A549 (cell line): ENCODE results near the gene ITIH5.

Experiments used
- CTCF ChIP-seq: fragments of >200 bp; sonication (Bioruptor Twin); formaldehyde crosslinking; IDR thresholded peaks from 3 replicates; pipeline ENCODE4 v1.5.1; 2016
- EP300 ChIP-seq, 2 experiments: fragments of >200 bp; sonication (Bioruptor Twin); formaldehyde crosslinking; IDR thresholded peaks; 2 replicates in 1 of 2; 3 replicates in 1 of 2; pipeline ENCODE4 v1.6.1; 2016 to 2017
- POLR2A ChIP-seq: IDR thresholded peaks from 2 replicates; pipeline ENCODE4 v1.6.1; 2012; ENCODE audit warnings: mild to moderate bottlenecking, low read length
- ZFP36 ChIP-seq: fragments of 450-650 bp; IDR thresholded peaks from 2 replicates; pipeline ENCODE4 v1.6.1; 2014; ENCODE audit warnings: borderline replicate concordance; ENCODE audit not compliant: partially characterized antibody

DNA sequence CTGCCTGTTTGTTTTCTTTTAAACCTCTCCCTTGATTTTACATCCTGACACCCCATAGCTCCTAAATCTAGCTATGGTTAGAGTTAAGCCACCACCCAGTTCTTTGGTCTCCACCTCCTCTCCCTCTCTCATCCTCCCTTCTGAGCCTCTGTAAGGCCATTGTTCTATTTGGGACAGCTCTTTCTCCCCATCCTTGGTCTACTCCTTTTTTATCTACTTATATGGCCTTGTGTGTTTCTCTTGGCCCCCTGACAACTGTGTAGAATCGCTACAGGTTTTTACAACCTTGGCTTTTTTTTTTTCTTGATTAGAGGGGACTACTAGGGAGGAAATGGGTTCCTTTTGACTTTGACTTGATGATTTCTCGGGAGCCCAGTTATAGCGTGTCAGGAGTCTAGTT is 3.4 kb upstream of the ITIH5 start:
- TF ChIP-seq ZFP36 (no peak), POLR2A (no peak), EP300 (IDR thresholded peaks at IDR 0.05) (no peak), CTCF (no peak)
